Fibroblast of lung (primary cell): ENCODE results near the gene SIM1. TPM values are rescaled to one million over a fixed set of nuclear protein-coding genes. Genes with fewer than 3 reads are reported as not detected.

Experiments used
- DNase-seq, 2 donors: peaks; one replicate each; pipeline versions ENCODE4 v3.0.0 to v3.0.0-alpha.2; 2010; ENCODE audit warnings: low read depth in 2 of 2
- H2AFZ ChIP-seq: 2 replicates; pipeline ENCODE4 v1.5.1; 2012; ENCODE audit warnings: low read length, control low read depth, inconsistent platforms
- H3K27ac ChIP-seq: 2 replicates; pipeline ENCODE4 v1.5.1; 2011; ENCODE audit warnings: low read length, control low read depth; ENCODE audit not compliant: insufficient read depth
- H3K27me3 ChIP-seq: 2 replicates; pipeline ENCODE4 v1.5.1; 2011; ENCODE audit warnings: mild to moderate bottlenecking, low read length; ENCODE audit not compliant: control insufficient read depth, insufficient read depth
- H3K36me3 ChIP-seq: 2 replicates; pipeline ENCODE4 v1.5.1; 2011; ENCODE audit warnings: low read length; ENCODE audit not compliant: control insufficient read depth, insufficient read depth
- H3K4me1 ChIP-seq: 2 replicates; pipeline ENCODE4 v1.5.1; 2011; ENCODE audit warnings: low read length; ENCODE audit not compliant: control insufficient read depth, insufficient read depth; ENCODE audit errors: extremely low read depth
- H3K4me2 ChIP-seq: 2 replicates; pipeline ENCODE4 v1.5.1; 2011; ENCODE audit warnings: low read length, control low read depth; ENCODE audit not compliant: insufficient read depth; ENCODE audit errors: extremely low read depth
- H3K4me3 ChIP-seq, 4 experiments: fragments of 200-600 bp in 1 of 4; sonication (generic) in 1 of 4; replicated peaks in 1 of 4; 2 replicates each; pipeline ENCODE4 v1.5.1; 2011 to 2016; ENCODE audit warnings: low read length in 4 of 4, low read depth in 3 of 4, mild to moderate bottlenecking in 3 of 4, control low read depth in 2 of 4, inconsistent platforms in 1 of 4, mixed read lengths in 1 of 4; ENCODE audit not compliant: insufficient read depth in 1 of 4; ENCODE audit errors: control extremely low read depth in 1 of 4
- H3K79me2 ChIP-seq: 2 replicates; pipeline ENCODE4 v1.5.1; 2012; ENCODE audit warnings: mild to moderate bottlenecking, low read length, inconsistent platforms; ENCODE audit not compliant: control insufficient read depth, insufficient read depth
- H3K9ac ChIP-seq: 2 replicates; pipeline ENCODE4 v1.5.1; 2011; ENCODE audit warnings: mild to moderate bottlenecking, low read length, control low read depth; ENCODE audit not compliant: insufficient read depth
- H3K9me3 ChIP-seq: 2 replicates; pipeline ENCODE4 v1.5.1; 2012; ENCODE audit warnings: low read depth, low read length; ENCODE audit not compliant: control insufficient read depth, insufficient read depth
- H4K20me1 ChIP-seq: 2 replicates; pipeline ENCODE4 v1.5.1; 2011; ENCODE audit warnings: low read length; ENCODE audit not compliant: control insufficient read depth, insufficient read depth; ENCODE audit errors: extremely low read depth
- EZH2 ChIP-seq: IDR thresholded peaks from 2 replicates; pipeline ENCODE4 v1.5.1; 2012; ENCODE audit warnings: low read length, control low read depth, mild to moderate bottlenecking; ENCODE audit errors: missing control alignments
- polyA plus RNA-seq, 2 donors: library from polyadenylated mRNA; depleted of rRNA in 1 of 2; stranded (reverse) in 1 of 2; unstranded in 1 of 2; fragments of >200 nt; gene quantifications; 2 replicates each; pipeline ENCODE4 v1.2.1, GENCODE V29; 2011 to 2012; ENCODE audit warnings: missing spikeins in 1 of 2
- total RNA-seq: library from RNA; depleted of rRNA; stranded (reverse); fragments of >200 nt; gene quantifications from 2 replicates; pipeline ENCODE4 v1.2.1, GENCODE V29; 2014
- TF ChIP-seq, protein P1 (sequence below), 2 donors: IDR thresholded peaks in 1 of 2; conservative IDR thresholded peaks in 1 of 2; 1 replicate in 1 of 2; 2 replicates in 1 of 2; pipeline ENCODE4 v1.5.1; 2011 to 2012; ENCODE audit warnings: low read length in 2 of 2, control low read depth in 1 of 2, inconsistent platforms in 1 of 2, low read depth in 1 of 2, mild to moderate bottlenecking in 1 of 2

SIM1 gene
- total and polyA plus RNA-seq, 2 donors (not counting 1 experiment from before 2014, with no cell fraction given): not detected

DNA sequence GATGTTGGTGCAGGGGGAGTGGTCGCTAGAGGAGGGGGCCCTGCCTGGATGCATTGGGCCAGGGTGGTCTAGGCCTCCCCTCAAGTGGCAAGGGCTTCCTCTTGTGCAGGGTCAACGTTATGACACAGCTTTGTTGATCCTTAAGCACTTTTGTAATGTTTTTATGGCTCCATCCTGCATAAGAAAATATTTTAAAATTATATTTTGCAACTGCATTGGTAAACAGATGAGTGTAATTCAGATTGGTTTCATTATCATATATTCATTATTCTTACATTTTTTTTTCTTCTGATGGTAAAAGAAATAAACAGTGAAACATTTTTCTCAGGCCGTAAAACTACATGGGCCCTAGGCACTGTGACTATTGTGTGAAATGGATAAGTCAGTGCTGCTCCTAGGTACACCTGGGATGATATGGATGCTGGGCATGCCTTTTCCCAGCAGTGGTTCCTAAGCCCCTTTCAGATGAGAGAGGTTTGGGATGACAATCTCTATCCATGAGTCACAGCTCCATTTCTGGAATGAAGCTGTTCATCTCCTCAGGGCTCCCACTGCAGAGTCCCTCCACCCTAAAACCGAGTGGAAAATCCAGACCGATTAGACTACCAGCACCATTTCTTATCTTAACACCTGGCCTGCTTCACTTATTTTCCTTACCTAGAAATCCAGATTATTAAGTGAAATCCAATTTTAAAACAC lies 5.8 kb upstream of the SIM1 start:
- H3K79me2 ChIP-seq: no peaks in the 10 kb centered on the region
- H4K20me1 ChIP-seq: no peaks in the 10 kb centered on the region
- no peaks in the 10 kb centered on the region for H3K4me1 ChIP-seq
- TF ChIP-seq, protein P1, sequence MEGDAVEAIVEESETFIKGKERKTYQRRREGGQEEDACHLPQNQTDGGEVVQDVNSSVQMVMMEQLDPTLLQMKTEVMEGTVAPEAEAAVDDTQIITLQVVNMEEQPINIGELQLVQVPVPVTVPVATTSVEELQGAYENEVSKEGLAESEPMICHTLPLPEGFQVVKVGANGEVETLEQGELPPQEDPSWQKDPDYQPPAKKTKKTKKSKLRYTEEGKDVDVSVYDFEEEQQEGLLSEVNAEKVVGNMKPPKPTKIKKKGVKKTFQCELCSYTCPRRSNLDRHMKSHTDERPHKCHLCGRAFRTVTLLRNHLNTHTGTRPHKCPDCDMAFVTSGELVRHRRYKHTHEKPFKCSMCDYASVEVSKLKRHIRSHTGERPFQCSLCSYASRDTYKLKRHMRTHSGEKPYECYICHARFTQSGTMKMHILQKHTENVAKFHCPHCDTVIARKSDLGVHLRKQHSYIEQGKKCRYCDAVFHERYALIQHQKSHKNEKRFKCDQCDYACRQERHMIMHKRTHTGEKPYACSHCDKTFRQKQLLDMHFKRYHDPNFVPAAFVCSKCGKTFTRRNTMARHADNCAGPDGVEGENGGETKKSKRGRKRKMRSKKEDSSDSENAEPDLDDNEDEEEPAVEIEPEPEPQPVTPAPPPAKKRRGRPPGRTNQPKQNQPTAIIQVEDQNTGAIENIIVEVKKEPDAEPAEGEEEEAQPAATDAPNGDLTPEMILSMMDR (conservative IDR thresholded peaks at IDR 0.05 in 1 of 2, IDR thresholded peaks at IDR 0.05 in 1 of 2; ENCODE audit: low read depth in 1 of 2, low read length in 2 of 2): no peak
- peak; percentile 48 for TF ChIP-seq EZH2
- H3K27ac ChIP-seq: no peak overlapping the region
- H3K9me3 ChIP-seq: no peaks in the 10 kb centered on the region
- no peaks in the 10 kb centered on the region for H3K36me3 ChIP-seq
- peaks cover 75% of the 10 kb centered on the region for H3K27me3 ChIP-seq
- no peak overlapping the region for H3K9ac ChIP-seq
- no peak overlapping the region for H2AFZ ChIP-seq
- no peak overlapping the region for H3K4me3 ChIP-seq
- no peak for DNase-seq
- no peak overlapping the region for H3K4me2 ChIP-seq

DNA sequence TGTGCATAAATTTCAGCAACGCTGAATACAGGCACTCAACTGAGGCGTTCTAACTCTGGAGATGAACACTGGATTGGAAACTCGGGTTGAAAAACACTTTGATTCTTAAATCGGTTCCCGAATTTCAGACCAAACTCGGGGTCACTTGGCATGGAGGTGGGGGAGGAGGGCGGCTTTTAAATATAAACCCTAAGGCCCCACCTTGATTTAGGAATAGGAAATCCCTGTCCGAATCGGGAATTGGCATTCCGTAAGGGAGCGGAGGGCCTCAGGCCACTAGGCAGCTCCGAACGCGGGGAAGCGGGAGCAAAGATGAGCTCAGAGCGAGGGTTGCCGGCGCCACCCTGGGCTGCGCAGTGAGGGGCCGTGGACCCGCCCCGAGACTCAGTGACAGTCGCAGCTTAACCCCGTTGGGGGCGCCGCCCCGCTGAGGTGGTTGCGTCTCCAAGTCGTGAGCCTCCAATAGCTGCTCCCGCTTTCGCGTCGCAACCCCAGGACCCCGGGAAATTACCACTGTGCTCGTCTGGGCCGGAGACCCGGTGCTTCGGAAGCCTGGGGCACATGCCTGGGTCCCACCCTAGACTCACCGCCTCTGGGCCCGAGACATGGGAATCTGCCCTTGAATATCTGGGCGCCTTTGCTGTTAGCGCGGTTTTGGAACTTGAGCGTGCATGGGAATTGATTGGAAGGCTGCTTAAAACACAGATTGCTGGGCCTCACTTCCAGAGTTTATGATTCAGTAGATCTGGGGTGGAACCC lies 4.6 kb upstream of the SIM1 start:
- TF ChIP-seq, protein P1 (conservative IDR thresholded peaks at IDR 0.05 in 1 of 2, IDR thresholded peaks at IDR 0.05 in 1 of 2; ENCODE audit: low read depth in 1 of 2, low read length in 2 of 2): no peak
- no peak for TF ChIP-seq EZH2
- peaks cover 87% of the 10 kb centered on the region for H3K27me3 ChIP-seq
- H2AFZ ChIP-seq: no peak overlapping the region
- H3K4me2 ChIP-seq: no peak overlapping the region
- no peaks in the 10 kb centered on the region for H3K9me3 ChIP-seq
- no peak overlapping the region for H3K9ac ChIP-seq
- no peaks in the 10 kb centered on the region for H4K20me1 ChIP-seq
- H3K79me2 ChIP-seq: no peaks in the 10 kb centered on the region
- no peak overlapping the region for H3K27ac ChIP-seq
- no peaks in the 10 kb centered on the region for H3K36me3 ChIP-seq
- no peak for DNase-seq
- no peaks in the 10 kb centered on the region for H3K4me1 ChIP-seq
- H3K4me3 ChIP-seq: no peak overlapping the region

GRCh38 chr6:100468016-100468622 lies 3.4 kb upstream of the SIM1 start:
- no peak overlapping the region for H2AFZ ChIP-seq
- no peak for DNase-seq
- H3K79me2 ChIP-seq: no peaks in the 10 kb centered on the region
- H3K4me1 ChIP-seq: no peaks in the 10 kb centered on the region
- peak; percentile 73 for TF ChIP-seq EZH2
- TF ChIP-seq, protein P1 (conservative IDR thresholded peaks at IDR 0.05 in 1 of 2, IDR thresholded peaks at IDR 0.05 in 1 of 2; ENCODE audit: low read depth in 1 of 2, low read length in 2 of 2): no peak
- no peak overlapping the region for H3K9ac ChIP-seq
- no peaks in the 10 kb centered on the region for H3K36me3 ChIP-seq
- peaks cover 94% of the 10 kb centered on the region for H3K27me3 ChIP-seq
- H3K4me3 ChIP-seq: no peak overlapping the region
- H4K20me1 ChIP-seq: no peaks in the 10 kb centered on the region
- H3K27ac ChIP-seq: no peak overlapping the region
- H3K4me2 ChIP-seq: no peak overlapping the region
- H3K9me3 ChIP-seq: no peaks in the 10 kb centered on the region
